ENCODE data around the gene ACTR6. TPM values are rescaled to one million over a fixed set of nuclear protein-coding genes. Genes with fewer than 3 reads are reported as not detected.

Gene ACTR6
- total and polyA plus RNA-seq, 10 of the 15 experiments (the other 5 are each of a cell fraction or from before 2014, with no cell fraction given): 17.4 to 62.4 (median 40.5) TPM

- in situ Hi-C loops (cut with MboI) (no loop called here), intact Hi-C loops (cut with micrococcal nuclease; ENCODE audit: unreplicated experiment) (no loop called here)
- no peaks in the 10 kb centered on the region for H4K20me1 ChIP-seq (ENCODE audit: control insufficient read depth, insufficient read depth)
- H3K36me3 ChIP-seq (ENCODE audit: control insufficient read depth in 2 of 2, insufficient read depth in 2 of 2, low read length in 1 of 2): peaks cover 2 to 12% of the 10 kb centered on the region in 2 experiments; a peak in 3 of 4 replicates
- BruUV-seq (replicated peaks): no TSS peak
- RAD21 ChIA-PET (ENCODE audit: unreplicated experiment): interaction anchor here (1.3 kb wide), 1 partner anchor 9 kb away, joined by 3 read pairs; no protein-coding TSS in a partner anchor
- WGBS (ENCODE audit: insufficient coverage, insufficient replicate concordance, low lambda C conversion rate, missing lambda C conversion rate): 100% methylated on average over 1 of the region's 1 CpG
- SMC1A ChIA-PET (ENCODE audit: uncharacterized antibody, unreplicated experiment): no interaction called here
- no peak overlapping the region for H3K4me3 ChIP-seq
- POLR2A ChIA-PET: no interaction called here
- no peak overlapping the region for H3K9ac ChIP-seq (ENCODE audit: control insufficient read depth, insufficient read depth, low read length)
- ATAC-seq (no peak), DNase-seq (ENCODE audit: low read depth, low spot score) (no peak), FAIRE-seq (no peak)
- TF ChIP-seq SUPT20H (IDR thresholded peaks at IDR 0.05; ENCODE audit: borderline replicate concordance, control insufficient read depth, low read depth, low read length): no peak
- TF ChIP-seq, protein P1, sequence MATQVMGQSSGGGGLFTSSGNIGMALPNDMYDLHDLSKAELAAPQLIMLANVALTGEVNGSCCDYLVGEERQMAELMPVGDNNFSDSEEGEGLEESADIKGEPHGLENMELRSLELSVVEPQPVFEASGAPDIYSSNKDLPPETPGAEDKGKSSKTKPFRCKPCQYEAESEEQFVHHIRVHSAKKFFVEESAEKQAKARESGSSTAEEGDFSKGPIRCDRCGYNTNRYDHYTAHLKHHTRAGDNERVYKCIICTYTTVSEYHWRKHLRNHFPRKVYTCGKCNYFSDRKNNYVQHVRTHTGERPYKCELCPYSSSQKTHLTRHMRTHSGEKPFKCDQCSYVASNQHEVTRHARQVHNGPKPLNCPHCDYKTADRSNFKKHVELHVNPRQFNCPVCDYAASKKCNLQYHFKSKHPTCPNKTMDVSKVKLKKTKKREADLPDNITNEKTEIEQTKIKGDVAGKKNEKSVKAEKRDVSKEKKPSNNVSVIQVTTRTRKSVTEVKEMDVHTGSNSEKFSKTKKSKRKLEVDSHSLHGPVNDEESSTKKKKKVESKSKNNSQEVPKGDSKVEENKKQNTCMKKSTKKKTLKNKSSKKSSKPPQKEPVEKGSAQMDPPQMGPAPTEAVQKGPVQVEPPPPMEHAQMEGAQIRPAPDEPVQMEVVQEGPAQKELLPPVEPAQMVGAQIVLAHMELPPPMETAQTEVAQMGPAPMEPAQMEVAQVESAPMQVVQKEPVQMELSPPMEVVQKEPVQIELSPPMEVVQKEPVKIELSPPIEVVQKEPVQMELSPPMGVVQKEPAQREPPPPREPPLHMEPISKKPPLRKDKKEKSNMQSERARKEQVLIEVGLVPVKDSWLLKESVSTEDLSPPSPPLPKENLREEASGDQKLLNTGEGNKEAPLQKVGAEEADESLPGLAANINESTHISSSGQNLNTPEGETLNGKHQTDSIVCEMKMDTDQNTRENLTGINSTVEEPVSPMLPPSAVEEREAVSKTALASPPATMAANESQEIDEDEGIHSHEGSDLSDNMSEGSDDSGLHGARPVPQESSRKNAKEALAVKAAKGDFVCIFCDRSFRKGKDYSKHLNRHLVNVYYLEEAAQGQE (IDR thresholded peaks at IDR 0.05; ENCODE audit: low read depth, low read length): no peak
- no peak for TF ChIP-seq ZNF622 (IDR thresholded peaks at IDR 0.05)
- TF ChIP-seq RB1 (IDR thresholded peaks at IDR 0.05; ENCODE audit: borderline replicate concordance): no peak
- TF ChIP-seq, protein P2, sequence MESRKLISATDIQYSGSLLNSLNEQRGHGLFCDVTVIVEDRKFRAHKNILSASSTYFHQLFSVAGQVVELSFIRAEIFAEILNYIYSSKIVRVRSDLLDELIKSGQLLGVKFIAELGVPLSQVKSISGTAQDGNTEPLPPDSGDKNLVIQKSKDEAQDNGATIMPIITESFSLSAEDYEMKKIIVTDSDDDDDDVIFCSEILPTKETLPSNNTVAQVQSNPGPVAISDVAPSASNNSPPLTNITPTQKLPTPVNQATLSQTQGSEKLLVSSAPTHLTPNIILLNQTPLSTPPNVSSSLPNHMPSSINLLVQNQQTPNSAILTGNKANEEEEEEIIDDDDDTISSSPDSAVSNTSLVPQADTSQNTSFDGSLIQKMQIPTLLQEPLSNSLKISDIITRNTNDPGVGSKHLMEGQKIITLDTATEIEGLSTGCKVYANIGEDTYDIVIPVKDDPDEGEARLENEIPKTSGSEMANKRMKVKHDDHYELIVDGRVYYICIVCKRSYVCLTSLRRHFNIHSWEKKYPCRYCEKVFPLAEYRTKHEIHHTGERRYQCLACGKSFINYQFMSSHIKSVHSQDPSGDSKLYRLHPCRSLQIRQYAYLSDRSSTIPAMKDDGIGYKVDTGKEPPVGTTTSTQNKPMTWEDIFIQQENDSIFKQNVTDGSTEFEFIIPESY (IDR thresholded peaks at IDR 0.05): no peak
- TF ChIP-seq CUX1 (IDR thresholded peaks at IDR 0.05; ENCODE audit: insufficient replicate concordance, low read depth, low read length): no peak
- TF ChIP-seq SREBF1 (IDR thresholded peaks at IDR 0.05; ENCODE audit: low read length): no peak
- no peak for TF ChIP-seq SMARCA5 (IDR thresholded peaks at IDR 0.05)
- no peak for TF ChIP-seq TCF12 (IDR thresholded peaks at IDR 0.05; ENCODE audit: low read depth, low read length)
- no peak for TF ChIP-seq FOS (IDR thresholded peaks at IDR 0.05; ENCODE audit: borderline replicate concordance, extremely low read depth, insufficient read length)
- no peak for TF ChIP-seq PKNOX1 (IDR thresholded peaks at IDR 0.05)
- H3K79me2 ChIP-seq (ENCODE audit: control insufficient read depth, insufficient read depth, low read length): no peaks in the 10 kb centered on the region
- CTCF ChIA-PET: no interaction called here
- no peak overlapping the region for H3K4me2 ChIP-seq (ENCODE audit: control insufficient read depth, insufficient read depth)
- no peaks in the 10 kb centered on the region for H3K27me3 ChIP-seq (replicated peaks in 1 of 2; ENCODE audit: control insufficient read depth in 2 of 2, insufficient read depth in 2 of 2, low read length in 1 of 2)
- no peaks in the 10 kb centered on the region for H3K9me3 ChIP-seq (replicated peaks; ENCODE audit: control insufficient read depth, insufficient read depth, low read length)
- H3K4me1 ChIP-seq (ENCODE audit: control insufficient read depth, insufficient read depth, low read length): no peaks in the 10 kb centered on the region
- no peak overlapping the region for H3K27ac ChIP-seq (ENCODE audit: control insufficient read depth, insufficient read depth)
- no peak overlapping the region for H2AFZ ChIP-seq (ENCODE audit: control insufficient read depth, low read depth, low read length)
These were observed 14.6 kb downstream of the ACTR6 start for GRCh38 chr12:100215209-100215608.

Measured in GM12878 (cell line).